ENCODE data around the gene DLEU7.

The DLEU7 gene

GRCh38 chr13:50843257-50844083, at the start of gene DLEU7:
Gene DLEU7 (minus strand): TSS chr13:50843692. CDS start chr13:50843646, 46 bp downstream.
- no peak for DNase-seq (ENCODE audit: extremely low read depth in 1 of 2, low read depth in 1 of 2)

DNA sequence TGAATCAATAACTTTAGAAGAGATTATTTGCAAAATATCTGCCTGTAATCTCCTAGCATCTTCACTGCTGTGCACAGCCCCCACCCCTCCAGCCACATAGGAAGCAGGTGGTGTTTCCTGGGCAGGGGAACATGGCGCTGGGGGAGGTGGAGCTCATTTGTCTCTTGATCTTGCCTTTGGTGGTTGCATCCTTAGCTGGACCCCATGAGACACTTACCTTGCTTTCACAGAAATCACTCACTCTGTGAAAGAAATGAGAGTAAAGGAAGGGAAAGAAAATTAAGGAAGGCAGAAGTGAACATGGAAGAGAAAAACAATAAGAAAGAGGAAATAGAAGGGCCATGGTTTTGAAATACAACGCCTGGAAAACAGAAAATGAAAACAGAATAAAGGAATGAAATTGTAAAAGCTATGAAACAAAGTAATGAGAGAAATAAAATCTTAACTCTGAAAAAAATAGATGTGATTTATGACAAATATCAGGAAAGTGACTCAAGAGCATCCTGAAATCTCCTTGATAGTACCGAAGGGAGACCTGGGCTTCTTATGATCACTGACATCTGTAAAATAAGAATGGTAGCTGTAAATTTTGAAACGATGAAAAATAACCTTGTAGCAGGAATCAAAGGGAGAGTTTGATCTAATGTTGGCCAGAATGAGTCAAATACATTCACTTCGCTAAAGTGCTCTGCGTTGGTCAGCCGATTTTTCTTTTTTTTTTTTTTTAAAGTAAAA, 48.9 kb upstream of the DLEU7 start:
- DNase-seq (ENCODE audit: extremely low read depth in 1 of 2, low read depth in 1 of 2), result no peak

- no peak for DNase-seq (ENCODE audit: extremely low read depth in 1 of 2, low read depth in 1 of 2)
These were observed 47.7 kb upstream of the DLEU7 start for GRCh38 chr13:50891206-50891605.

- no peak for DNase-seq (ENCODE audit: extremely low read depth in 1 of 2, low read depth in 1 of 2)
These were observed 45.8 kb upstream of the DLEU7 start for GRCh38 chr13:50889317-50889716.

DNA sequence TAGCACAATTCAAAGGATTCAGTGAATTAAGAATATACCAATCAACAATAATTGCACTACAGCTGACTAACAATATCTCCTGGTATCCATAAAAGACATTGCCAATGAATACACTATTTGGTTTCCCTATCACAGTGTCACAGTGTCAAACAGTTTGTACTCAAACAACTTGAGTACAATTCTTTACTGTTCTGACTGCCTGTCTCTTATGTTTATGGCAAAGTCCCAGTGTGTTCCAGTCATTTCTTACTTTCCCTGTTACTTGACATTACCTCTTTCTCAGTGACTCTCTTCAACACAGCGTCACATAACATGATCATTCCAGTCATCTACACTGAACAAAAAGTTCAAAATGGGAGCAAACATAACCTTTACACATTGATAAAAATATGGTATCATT, 44.9 kb upstream of the DLEU7 start:
- no peak for DNase-seq (ENCODE audit: extremely low read depth in 1 of 2, low read depth in 1 of 2)

GRCh38 chr13:50887151-50887550, 43.7 kb upstream of the DLEU7 start:
- no peak for DNase-seq (ENCODE audit: extremely low read depth in 1 of 2, low read depth in 1 of 2)

GRCh38 chr13:50884265-50884664, 40.8 kb upstream of the DLEU7 start:
- DNase-seq (ENCODE audit: extremely low read depth in 1 of 2, low read depth in 1 of 2), result no peak

GRCh38 chr13:50883728-50884127, 40.2 kb upstream of the DLEU7 start:
- no peak for DNase-seq (ENCODE audit: extremely low read depth in 1 of 2, low read depth in 1 of 2)

DNA sequence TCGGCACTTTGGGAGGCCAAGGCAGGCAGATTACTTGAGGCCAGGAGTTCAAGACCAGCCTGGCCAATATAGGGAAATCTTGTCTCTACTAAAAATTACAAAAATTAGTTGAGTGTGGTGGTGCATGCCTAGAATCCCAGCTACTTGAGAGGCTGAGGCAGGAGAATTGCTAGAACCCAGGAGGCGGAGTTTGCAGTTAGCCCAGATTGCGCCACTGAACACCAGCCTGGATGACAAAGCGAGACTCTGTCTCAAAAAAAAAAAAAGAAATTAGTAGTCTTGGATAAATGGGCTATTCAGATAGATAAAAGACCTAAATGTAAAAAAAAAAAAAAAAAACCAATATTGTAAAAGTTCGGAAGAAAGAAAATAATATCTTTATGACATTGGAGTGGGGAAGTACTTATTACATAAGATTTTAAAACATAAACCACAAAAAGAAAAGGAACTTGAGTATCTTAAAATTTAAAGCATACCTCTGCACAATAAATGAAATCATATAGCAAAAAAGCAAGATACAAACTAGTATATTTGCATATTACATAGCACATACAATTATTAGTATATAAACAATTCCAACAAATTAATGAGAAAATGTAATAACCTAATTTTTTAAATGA, 39.4 kb upstream of the DLEU7 start:
- DNase-seq (ENCODE audit: extremely low read depth in 1 of 2, low read depth in 1 of 2), result no peak

DNA sequence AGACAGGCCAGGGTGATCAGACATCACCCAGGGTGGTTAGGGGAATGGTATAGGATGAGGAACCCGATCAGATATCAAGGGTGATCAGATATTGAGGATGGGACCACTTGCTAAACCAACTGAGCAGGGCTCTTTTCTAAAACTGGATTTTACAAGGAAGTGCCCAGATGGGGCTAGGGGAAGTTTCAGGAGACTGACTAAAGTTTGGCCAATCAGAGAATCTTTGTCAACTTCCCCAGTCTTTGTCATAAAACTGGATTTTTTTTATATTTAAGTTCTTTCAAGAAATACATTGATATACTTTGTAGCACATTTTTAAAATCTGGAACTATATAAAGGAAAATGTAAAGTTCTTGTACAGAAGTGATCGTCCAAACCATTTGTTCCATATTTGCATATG, 30.5 kb upstream of the DLEU7 start:
- no peak for DNase-seq (ENCODE audit: extremely low read depth in 1 of 2, low read depth in 1 of 2)

- DNase-seq (ENCODE audit: extremely low read depth in 1 of 2, low read depth in 1 of 2), result no peak
These were observed 30.0 kb upstream of the DLEU7 start for GRCh38 chr13:50873467-50873866.

DNA sequence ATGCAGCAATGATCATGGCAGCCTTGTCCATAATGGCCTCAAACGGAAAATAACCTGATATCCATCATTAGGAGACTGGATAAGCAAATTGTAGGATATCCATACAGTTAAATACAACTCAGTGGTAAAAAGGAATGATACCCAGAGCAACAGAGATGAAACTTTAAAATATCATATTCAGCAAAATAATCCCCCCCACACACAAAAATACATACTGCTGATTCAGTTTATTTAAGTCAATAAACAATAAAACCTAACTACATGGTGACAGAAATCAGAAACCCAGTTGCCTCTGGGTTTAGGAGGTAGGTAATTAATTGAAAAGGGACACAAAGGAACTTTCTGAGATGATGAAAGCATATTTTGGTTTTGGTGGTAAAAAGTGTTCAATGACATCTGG, 27.9 kb upstream of the DLEU7 start:
- DNase-seq (ENCODE audit: extremely low read depth in 1 of 2, low read depth in 1 of 2), result no peak

DNA sequence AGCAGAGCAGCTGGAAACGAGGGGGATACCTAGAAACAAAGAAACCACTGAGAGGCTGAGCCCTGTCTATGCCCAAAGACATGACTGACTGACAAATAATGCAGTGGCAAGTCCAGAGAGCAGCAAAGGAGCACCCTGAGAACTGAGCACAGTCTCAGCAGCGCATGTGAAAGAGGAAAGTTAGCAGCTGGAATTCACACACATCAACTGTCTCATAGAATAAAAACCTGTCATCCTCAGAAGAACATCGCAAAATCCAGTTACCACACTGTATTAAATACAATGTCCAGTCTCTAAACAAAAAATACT, 24.1 kb upstream of the DLEU7 start:
- DNase-seq (ENCODE audit: extremely low read depth in 1 of 2, low read depth in 1 of 2), result no peak

GRCh38 chr13:50866817-50867636, 23.5 kb upstream of the DLEU7 start:
- DNase-seq (ENCODE audit: extremely low read depth in 1 of 2, low read depth in 1 of 2), result no peak

GRCh38 chr13:50864492-50864891, 21.0 kb upstream of the DLEU7 start:
- no peak for DNase-seq (ENCODE audit: extremely low read depth in 1 of 2, low read depth in 1 of 2)

DNA sequence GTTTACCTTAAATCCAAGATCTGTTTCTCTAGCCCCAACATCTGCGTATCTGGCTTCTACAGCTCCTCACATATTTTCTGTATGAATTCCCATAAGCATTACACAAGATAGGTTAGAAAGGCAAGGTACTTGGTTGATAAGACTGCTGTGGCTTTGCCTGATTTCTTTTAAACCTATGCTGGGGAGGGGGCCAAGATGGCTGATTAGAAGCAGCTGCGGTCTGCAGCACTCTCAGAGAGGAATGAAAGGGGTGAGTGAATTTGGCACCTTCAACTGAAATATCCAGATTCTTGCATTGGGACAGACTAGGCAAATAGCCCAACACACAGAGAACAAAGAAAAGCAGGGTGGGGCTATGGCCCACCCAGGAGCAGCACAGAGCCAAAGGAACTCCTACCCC, 12.2 kb upstream of the DLEU7 start:
- no peak for DNase-seq (ENCODE audit: extremely low read depth in 1 of 2, low read depth in 1 of 2)

- DNase-seq (ENCODE audit: extremely low read depth in 1 of 2, low read depth in 1 of 2), result no peak
These were observed 7.0 kb upstream of the DLEU7 start for GRCh38 chr13:50850445-50850844.

DNA sequence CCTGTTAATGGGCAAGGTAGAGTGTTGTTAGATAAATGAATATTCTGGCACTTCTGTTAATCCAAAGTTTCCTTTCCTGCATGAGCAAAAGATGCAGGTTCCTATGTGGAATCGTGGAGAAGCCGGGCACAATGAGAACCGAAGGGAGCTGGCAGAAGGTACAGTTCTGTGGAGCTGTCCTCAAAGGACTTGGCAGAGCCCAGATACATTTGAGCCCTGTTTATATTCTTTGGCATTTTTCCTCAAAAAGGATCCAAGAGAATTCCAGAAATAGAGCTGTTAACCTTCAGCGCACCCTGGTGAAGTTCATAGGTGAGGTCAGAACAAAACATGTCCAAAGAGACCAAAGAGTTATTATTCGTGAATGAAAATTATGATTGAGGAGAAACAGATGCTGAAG, 4.0 kb upstream of the DLEU7 start:
- no peak for DNase-seq (ENCODE audit: extremely low read depth in 1 of 2, low read depth in 1 of 2)

DNA sequence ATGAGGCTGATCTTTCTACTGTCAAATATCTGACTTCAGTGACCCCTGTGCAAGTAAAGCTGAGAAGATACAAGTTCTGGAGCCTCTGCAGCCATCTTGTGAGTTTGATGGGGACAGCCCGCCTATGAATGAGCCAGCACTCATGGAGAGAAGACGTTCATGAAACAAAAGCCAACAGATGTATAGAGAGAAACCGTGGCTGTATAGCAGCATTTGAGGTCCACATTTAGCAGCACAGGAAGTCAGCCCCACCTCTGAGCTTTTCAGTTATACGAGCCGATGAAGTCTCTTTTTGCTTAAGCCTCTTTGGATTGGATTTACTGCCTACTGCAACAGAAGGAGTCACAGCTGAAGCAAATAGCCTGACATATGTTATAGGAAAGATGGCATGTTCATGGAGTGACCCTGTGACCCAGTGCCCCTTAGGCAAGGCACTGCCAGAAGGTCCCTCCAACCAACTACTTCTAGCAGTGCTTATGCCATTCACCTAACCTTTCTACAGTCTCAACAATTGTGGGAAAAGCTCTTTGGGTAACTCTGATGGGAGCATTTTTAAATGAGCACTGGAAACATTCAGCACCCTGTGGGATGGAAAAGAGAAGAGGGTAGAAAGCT, 3.5 kb upstream of the DLEU7 start:
- no peak for DNase-seq (ENCODE audit: extremely low read depth in 1 of 2, low read depth in 1 of 2)

DNA sequence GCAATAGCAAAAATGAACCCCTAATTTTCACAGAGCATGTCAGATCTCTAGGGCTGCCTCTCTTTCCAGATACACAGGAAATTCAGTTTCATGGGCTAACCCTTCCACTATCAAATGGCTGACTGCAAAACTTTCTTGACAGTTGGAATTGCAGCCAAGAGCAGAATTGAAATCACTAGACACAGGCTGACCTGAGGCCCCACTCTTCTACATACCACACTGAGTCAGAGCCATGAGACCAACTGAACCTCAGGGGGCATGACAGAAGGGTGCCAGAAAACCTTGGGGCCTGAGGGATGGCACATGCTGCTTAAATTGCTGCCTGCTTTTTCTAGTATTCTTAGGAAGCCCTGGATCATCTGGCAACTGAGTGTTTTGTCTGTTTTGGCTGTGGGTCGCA, 1.7 kb upstream of the DLEU7 start:
- DNase-seq (ENCODE audit: extremely low read depth in 1 of 2, low read depth in 1 of 2), result no peak
